GM12873 (cell line): ENCODE results near the gene TTC33.

Experiments used
- TF ChIP-seq, protein P1 (sequence below): IDR thresholded peaks from 2 replicates; pipeline ENCODE4 v1.5.1; 2012; ENCODE audit warnings: low read depth, mild to moderate bottlenecking, moderate library complexity, low read length, control low read depth; ENCODE audit not compliant: insufficient read depth; ENCODE audit errors: missing control alignments

TTC33 gene

DNA sequence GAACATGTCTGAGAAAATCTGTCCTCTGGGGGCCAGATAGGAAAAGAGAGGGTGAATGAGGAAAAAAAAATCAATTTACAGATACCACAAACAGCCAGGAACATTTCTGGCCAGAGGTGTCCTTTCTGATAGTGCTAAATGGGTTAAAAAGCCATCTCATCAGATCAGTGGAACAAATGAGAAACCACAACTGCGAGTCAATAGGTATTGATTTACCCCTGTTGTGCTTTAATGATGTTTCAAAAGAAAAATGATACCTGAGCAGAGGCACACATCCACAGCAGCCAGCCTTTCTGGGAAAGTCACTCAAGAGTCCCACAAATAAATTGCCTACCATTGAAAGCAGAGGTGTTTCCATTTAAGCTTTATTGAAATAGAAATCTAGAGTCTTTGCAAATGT is 155.4 kb downstream of the TTC33 start:
- TF ChIP-seq, protein P1, sequence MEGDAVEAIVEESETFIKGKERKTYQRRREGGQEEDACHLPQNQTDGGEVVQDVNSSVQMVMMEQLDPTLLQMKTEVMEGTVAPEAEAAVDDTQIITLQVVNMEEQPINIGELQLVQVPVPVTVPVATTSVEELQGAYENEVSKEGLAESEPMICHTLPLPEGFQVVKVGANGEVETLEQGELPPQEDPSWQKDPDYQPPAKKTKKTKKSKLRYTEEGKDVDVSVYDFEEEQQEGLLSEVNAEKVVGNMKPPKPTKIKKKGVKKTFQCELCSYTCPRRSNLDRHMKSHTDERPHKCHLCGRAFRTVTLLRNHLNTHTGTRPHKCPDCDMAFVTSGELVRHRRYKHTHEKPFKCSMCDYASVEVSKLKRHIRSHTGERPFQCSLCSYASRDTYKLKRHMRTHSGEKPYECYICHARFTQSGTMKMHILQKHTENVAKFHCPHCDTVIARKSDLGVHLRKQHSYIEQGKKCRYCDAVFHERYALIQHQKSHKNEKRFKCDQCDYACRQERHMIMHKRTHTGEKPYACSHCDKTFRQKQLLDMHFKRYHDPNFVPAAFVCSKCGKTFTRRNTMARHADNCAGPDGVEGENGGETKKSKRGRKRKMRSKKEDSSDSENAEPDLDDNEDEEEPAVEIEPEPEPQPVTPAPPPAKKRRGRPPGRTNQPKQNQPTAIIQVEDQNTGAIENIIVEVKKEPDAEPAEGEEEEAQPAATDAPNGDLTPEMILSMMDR, result no peak

DNA sequence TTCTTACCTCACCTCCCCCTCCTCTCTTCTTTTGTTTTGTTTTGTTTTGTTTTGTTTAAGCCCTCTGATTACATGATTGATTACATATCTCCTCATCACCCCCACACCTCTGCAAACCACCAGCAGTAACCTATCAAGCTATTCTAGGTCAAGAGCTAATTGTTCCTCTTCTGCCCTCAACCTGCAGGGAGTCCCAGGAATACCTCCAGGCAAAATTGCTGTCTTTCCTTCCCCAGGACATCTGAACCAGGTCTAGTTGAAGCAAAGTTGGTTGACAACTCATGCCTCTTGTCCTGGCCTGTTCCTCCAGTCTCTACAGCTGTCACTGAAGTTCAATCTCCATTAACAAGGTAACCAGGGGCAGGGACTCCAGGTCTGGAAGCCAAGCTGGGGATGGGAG is 156.1 kb downstream of the TTC33 start:
- TF ChIP-seq, protein P1, result no peak

DNA sequence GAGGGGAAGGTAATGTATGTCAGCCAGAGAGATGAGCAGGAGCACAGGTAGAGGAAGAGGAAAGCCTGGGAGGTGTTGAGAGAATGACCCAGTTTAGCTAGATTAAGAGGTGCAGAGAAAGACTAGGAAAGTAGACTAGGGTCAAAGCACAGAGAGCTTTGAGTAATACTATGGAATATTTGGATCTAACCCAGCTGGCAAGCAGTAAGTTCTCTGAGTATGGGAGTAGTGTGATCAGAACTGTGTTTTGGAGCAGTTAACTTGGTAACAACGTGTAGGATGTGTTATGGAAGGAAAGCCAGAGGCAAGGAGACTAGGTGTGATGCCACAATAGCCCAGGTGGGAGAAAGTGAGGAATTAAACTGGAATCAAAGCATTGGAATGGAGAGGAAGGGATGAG is 160.9 kb downstream of the TTC33 start:
- TF ChIP-seq, protein P1, result no peak

DNA sequence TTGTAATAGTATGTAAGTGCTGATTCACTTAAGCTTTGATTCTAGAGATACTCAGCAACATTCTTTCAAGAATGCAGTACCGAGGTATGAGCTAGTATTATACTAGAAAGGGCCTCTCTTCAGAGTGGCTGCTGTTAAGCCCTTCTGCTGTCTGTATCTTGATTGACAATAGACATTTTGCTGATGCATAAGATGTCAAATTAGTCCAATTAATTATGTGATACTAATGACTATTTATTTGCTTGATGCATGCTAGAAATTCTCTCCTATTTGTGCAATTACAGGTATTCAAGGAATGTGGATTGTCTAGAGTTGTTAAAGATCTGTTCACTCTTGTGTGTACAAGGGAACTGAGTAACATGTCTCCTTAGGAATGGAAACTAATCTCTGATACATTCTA is 168.4 kb downstream of the TTC33 start:
- TF ChIP-seq, protein P1, result no peak

DNA sequence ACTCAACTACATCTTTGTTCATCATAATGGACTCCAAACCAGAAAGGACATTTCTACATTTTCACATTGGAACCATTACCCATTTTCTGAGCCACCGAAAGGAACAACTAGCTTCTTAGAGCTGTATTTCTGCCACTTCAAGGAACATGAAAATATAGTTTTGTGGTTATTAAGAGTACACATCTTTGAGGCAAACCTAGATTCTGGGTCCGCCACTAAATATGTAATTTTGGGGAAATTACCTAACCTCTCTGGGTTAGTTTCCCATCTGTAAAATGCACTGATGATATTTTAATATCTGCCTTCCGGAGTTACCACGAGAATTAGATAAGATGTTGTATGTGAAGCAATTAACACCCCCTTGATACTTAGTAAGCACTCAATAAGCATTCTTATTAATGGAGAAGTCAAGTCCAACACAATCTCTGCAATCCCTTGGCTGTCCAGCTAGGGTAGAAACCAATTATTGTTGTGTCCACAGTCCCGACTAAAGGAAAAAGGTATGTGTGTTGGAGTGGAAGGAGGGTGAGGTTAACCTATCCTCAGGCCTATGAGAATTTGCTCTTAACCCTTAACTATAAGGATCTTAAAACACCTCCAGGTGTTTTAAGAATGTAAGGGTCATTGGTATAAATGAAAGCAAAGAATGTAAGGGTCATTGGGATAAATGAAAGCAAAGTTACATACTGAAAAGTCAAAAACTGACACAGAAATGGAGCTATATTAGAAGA is 170.1 kb downstream of the TTC33 start:
- TF ChIP-seq, protein P1, result no peak

DNA sequence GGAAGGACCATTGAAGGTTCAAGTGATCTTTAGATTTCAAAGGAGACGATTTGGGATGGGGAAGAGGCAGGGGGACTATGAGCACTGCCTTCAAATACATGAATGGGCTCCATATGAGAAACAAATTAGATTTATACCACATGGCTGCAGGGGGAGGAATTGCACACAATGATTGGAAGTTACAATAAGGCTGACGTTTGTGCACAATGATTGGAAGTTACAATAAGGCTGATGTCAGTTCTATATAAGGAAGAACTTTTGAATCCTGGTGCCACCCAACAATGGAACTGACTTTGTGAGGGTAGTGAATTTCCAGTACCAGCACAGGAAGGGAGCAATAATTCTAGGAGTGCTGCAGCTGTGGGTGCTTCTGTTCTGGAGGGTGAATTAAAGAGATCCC is 171.7 kb downstream of the TTC33 start:
- TF ChIP-seq, protein P1, result no peak

DNA sequence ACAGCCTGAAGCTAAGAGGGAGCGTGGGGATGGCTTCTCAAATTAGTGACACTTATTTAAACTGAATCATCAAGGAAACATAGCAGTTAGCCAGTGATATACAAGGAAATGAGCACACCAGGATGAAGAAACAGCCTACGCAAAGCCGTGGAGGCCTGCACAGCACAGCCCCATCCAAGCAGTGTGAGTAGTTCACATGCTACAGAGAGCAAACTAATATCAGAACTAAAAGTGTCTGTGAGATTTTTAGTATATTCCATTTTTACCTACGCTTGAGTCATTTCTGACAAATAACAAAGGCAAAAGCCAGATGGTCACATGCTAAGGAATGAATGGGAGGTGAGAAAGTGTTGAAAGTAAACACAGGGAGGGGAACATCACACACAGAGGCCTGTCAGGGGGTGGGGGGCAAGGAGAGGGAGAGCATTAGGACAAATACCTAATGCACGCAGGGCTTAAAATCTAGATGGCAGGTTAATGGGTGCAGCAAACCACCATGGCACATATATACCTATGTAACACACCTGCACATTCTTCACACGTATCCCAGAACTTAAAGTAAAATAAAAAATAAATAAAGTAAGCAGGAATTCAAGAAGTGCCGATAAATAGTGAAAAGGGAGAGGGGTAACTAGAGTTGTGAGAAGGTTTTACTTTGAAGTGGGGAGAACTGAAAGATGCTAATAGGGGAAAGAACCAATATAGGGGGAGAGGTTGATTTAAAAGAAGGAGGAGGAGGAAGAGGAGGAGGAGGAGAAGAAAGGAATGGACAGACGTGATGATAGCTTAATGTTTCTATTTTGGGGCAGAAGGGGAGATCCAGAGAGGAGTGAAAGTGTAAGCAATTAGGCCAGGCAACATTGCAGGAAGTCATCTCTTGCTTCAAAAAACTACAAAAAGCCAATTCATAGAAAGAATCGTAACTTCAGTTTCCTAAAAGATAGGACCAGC is 177.0 kb downstream of the TTC33 start:
- TF ChIP-seq, protein P1, result no peak
